Activated naive CD8-positive, alpha-beta T cell treated with anti-CD3 and anti-CD28 coated beads for 36 hours (primary cell): ENCODE data around the gene ADAMTS19. TPM values are rescaled to one million over a fixed set of nuclear protein-coding genes. Genes with fewer than 3 reads are reported as not detected.

Experiments used
- DNase-seq: peaks from one replicate; pipeline ENCODE4 v3.0.0; 2021
- H3K27ac Mint-ChIP-seq: one replicate; pipeline ENCODE4 v1.8.0; 2022; ENCODE audit warnings: mild to moderate bottlenecking, moderate library complexity, mixed read lengths
- H3K27me3 Mint-ChIP-seq: one replicate; pipeline ENCODE4 v1.8.0; 2022; ENCODE audit warnings: mild to moderate bottlenecking, mixed read lengths
- H3K36me3 Mint-ChIP-seq: one replicate; pipeline ENCODE4 v1.8.0; 2021; ENCODE audit warnings: mild to moderate bottlenecking, mixed read lengths
- H3K4me1 Mint-ChIP-seq: one replicate; pipeline ENCODE4 v1.8.0; 2021; ENCODE audit warnings: mixed read lengths
- H3K4me3 Mint-ChIP-seq: one replicate; pipeline ENCODE4 v1.8.0; 2022; ENCODE audit warnings: mild to moderate bottlenecking, moderate library complexity, mixed read lengths
- H3K9me3 Mint-ChIP-seq: one replicate; pipeline ENCODE4 v1.8.0; 2022; ENCODE audit warnings: mixed read lengths
- total RNA-seq, 2 experiments: library from RNA; stranded (reverse); gene quantifications; one replicate each; pipeline ENCODE4 v1.2.3, GENCODE V29; 2021

The ADAMTS19 gene
- total RNA-seq, 2 experiments from 2014 or later, result not detected

DNA sequence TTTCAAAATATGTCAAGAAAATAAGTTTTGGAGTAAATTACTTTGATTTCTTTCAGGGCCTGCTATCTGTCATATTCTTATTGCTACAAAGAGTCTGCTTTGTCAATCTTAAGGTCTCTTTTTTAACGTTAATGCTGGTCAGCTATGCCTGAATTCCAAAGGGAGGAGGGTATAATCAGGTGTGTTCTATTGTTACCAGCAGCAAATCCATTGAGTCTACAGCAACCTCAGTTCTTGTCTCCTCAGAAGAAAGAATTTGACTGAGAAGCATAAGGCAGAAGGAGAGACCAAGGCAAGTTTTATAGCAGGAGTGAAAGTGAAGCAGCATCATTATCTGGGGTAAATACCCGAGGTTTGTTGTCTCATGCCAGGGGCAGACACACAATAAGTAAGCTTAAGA is 264.1 kb downstream of the ADAMTS19 start:
- Mint-ChIP-seq H3K9me3 (no peaks in the 10 kb centered on the region), H3K4me3 (no peak overlapping the region)

DNA sequence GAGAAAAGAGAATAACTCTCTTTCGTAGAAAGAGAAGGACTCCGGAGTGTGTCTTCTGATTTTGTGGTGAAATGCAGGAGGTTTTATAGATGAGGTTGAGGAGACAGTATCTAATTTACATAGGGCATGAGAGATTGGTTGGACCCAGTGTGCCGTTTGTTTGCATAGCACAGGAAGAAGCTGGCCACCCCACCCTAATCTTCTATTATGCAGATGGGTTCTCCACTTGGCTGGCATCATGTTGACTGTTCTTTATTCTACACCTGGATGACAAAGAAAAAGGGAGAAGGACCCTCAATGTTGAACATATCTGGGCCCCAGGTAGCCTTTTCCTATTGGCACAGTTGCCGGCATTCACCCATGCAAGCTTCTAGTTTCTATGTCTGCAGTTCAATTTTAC is 264.5 kb downstream of the ADAMTS19 start:
- no peaks in the 10 kb centered on the region for H3K4me1 Mint-ChIP-seq
- no peaks in the 10 kb centered on the region for H3K9me3 Mint-ChIP-seq
- H3K4me3 Mint-ChIP-seq, result no peak overlapping the region
- H3K36me3 Mint-ChIP-seq, result no peaks in the 10 kb centered on the region
- no peaks in the 10 kb centered on the region for H3K27me3 Mint-ChIP-seq
- no peak overlapping the region for H3K27ac Mint-ChIP-seq
- no peak for DNase-seq

More for the DNA sequence above, 264.1 kb downstream of the ADAMTS19 start:
- no peaks in the 10 kb centered on the region for H3K36me3 Mint-ChIP-seq
- no peaks in the 10 kb centered on the region for H3K4me1 Mint-ChIP-seq
- H3K27ac Mint-ChIP-seq, result no peak overlapping the region
- no peaks in the 10 kb centered on the region for H3K27me3 Mint-ChIP-seq
- no peak for DNase-seq

DNA sequence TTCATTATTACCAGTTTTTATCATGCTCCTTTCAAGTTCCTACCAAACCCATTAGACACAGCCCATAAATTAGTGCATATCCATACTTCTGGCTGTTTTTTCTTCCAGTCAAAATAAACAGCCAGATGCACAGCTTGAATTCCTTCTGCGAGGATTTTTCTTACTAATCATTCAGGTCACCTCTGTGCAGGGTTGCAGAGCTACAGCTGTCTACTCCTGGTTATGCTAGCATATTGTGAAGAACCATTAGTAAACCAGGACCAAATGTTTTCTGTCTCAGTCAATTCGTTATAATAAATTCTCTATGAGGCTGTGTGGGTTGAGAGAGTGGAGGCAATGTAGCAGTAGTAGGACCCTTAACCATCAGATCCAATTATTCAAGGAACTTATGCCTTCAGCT is 279.7 kb downstream of the ADAMTS19 start:
- no peaks in the 10 kb centered on the region for H3K4me1 Mint-ChIP-seq
- DNase-seq, result no peak
- peaks cover 3% of the 10 kb centered on the region for H3K27me3 Mint-ChIP-seq
- H3K36me3 Mint-ChIP-seq, result no peaks in the 10 kb centered on the region
- no peak overlapping the region for H3K27ac Mint-ChIP-seq
- H3K4me3 Mint-ChIP-seq, result no peak overlapping the region
- no peaks in the 10 kb centered on the region for H3K9me3 Mint-ChIP-seq

DNA sequence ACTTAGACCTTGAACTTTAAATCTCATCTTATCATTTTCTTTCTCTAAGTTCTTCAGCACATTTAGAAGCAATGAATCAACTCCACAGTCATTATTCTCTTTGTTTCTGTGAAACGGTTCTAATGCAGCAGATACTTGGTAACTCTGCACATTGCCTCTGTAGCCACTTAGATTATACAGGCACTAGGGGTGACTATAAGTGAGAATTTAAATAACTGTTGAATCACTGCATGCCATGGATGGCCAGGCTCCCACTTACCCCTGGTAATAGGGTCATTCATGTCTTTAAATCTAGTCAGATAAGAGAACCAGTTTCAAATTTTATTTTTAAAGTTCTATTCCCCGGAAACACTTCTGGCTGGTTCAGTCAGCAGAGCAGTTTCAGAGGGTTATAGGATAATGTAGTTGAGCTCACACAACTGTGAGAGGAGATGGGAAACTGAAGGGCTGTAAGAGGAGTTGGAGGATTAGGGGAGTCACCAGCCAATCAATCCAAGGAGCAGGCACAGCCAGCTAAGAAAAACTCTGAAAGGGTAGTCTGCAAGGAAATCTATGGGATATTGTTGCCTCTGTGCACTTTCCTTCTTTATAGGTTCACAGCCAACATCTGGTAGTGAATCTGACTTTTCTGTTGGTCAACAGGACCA is 283.6 kb downstream of the ADAMTS19 start:
- Mint-ChIP-seq H3K4me1 (no peaks in the 10 kb centered on the region), H3K4me3 (no peak overlapping the region), H3K9me3 (no peaks in the 10 kb centered on the region), H3K36me3 (no peaks in the 10 kb centered on the region), H3K27ac (no peak overlapping the region), H3K27me3 (peaks cover 3% of the 10 kb centered on the region)
- DNase-seq, result no peak

GRCh38 chr5:129745997-129746396 is 285.9 kb downstream of the ADAMTS19 start:
- no peak overlapping the region for H3K27ac Mint-ChIP-seq
- no peaks in the 10 kb centered on the region for H3K4me1 Mint-ChIP-seq
- H3K4me3 Mint-ChIP-seq, result no peak overlapping the region
- H3K36me3 Mint-ChIP-seq, result no peaks in the 10 kb centered on the region
- no peak for DNase-seq
- no peaks in the 10 kb centered on the region for H3K9me3 Mint-ChIP-seq
- no peaks in the 10 kb centered on the region for H3K27me3 Mint-ChIP-seq

DNA sequence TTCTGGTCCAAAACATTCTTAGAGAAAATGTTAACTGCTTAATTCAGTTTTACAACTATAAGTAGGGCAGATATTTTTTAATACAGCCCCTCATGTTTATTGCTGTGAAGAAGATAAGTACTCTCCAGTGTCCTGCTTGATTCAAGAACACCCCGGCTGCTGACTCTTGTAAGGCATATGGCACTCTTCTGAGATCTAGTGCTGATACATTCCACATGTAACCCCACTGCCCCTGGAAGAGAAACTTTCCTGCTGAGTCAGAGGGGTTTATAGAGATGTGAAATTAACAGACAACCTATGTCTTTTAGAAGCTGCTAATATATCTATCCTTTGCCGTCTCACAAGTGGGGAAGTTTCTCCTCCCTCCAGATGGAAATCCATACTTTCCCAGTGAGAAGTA is 286.8 kb downstream of the ADAMTS19 start:
- H3K27me3 Mint-ChIP-seq, result no peaks in the 10 kb centered on the region
- no peaks in the 10 kb centered on the region for H3K9me3 Mint-ChIP-seq

GRCh38 chr5:129747572-129748407 is 287.7 kb downstream of the ADAMTS19 start, which contains the start of gene MINAR2:
Gene MINAR2 (plus strand): TSS chr5:129748094. CDS start chr5:129748191, 97 bp downstream.
- no peak within 1 kb of the TSS for H3K27ac Mint-ChIP-seq
- no peaks in the 10 kb centered on the region for H3K9me3 Mint-ChIP-seq
- peaks cover 3% of the 10 kb centered on the region for H3K27me3 Mint-ChIP-seq
- no peaks in the 10 kb centered on the region for H3K4me1 Mint-ChIP-seq
- DNase-seq, result no peak
- no peak within 1 kb of the TSS for H3K4me3 Mint-ChIP-seq
- H3K36me3 Mint-ChIP-seq, result no peaks in the 10 kb centered on the region

More for the DNA sequence above, 286.8 kb downstream of the ADAMTS19 start:
- H3K27ac Mint-ChIP-seq, result no peak overlapping the region
- H3K36me3 Mint-ChIP-seq, result no peaks in the 10 kb centered on the region
- no peaks in the 10 kb centered on the region for H3K4me1 Mint-ChIP-seq
- no peak for DNase-seq
- no peak overlapping the region for H3K4me3 Mint-ChIP-seq

DNA sequence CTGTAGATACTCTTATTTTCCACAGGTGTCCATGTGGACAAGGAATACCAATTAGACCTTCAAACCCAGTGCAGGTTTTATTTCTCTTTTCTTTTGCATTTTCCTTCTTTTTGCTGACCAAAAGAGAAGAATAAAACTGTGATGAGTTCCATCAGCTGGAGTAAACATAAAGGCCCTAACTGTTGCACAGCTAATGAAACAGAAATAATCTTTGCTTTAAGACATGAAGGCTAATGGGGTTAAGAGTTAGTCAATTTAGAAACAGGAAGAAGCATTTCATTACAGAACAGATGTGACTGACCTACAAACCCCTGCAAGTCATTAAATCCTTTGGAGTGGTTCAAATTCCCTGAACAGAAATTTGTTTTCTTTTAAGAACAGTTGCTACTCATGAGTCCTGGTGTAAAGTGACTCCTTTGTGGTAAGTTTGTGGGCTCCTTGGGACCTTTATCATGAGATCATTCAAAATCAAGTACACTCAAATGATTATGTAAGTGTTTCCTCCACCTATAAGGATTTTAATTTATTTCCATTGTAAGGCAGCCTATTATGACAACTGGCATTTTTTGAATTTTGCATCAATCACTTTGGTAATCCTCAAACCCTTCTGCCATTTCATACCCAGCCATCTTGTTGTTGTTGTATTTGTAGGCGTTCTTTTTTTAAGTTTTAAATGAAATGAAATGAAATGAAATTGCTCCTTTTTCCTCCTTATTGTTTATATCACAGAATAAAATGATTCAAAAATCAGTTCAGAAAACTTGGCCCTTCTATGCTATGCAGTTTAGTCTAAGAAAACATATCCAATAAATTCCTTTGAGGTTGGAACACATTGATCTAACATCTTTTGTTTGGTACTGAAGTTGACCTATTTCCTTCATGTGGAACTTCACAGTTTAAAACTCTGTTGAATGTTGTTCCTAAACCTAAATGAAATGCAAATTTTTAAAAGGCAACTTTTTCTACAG is 289.1 kb downstream of the ADAMTS19 start:
- DNase-seq, result no peak
- Mint-ChIP-seq H3K27ac (no peak overlapping the region), H3K4me3 (no peak overlapping the region), H3K36me3 (no peaks in the 10 kb centered on the region), H3K9me3 (no peaks in the 10 kb centered on the region), H3K27me3 (peaks cover 8% of the 10 kb centered on the region), H3K4me1 (no peaks in the 10 kb centered on the region)

- no peaks in the 10 kb centered on the region for H3K9me3 Mint-ChIP-seq
- no peak overlapping the region for H3K4me3 Mint-ChIP-seq
Measured at GRCh38 chr5:129760636-129761325, 300.7 kb downstream of the ADAMTS19 start.

GRCh38 chr5:129763651-129764050 is 303.6 kb downstream of the ADAMTS19 start:
- no peaks in the 10 kb centered on the region for H3K36me3 Mint-ChIP-seq
- no peak overlapping the region for H3K4me3 Mint-ChIP-seq
- H3K4me1 Mint-ChIP-seq, result no peaks in the 10 kb centered on the region
- H3K27me3 Mint-ChIP-seq, result peaks cover 4% of the 10 kb centered on the region
- no peaks in the 10 kb centered on the region for H3K9me3 Mint-ChIP-seq
- DNase-seq, result no peak
- no peak overlapping the region for H3K27ac Mint-ChIP-seq

More at GRCh38 chr5:129760636-129761325, 300.7 kb downstream of the ADAMTS19 start:
- H3K27ac Mint-ChIP-seq, result no peak overlapping the region
- H3K36me3 Mint-ChIP-seq, result no peaks in the 10 kb centered on the region
- no peaks in the 10 kb centered on the region for H3K4me1 Mint-ChIP-seq
- DNase-seq, result no peak
- H3K27me3 Mint-ChIP-seq, result no peaks in the 10 kb centered on the region

GRCh38 chr5:129766798-129767197 is 306.7 kb downstream of the ADAMTS19 start:
- peaks cover 5% of the 10 kb centered on the region for H3K4me1 Mint-ChIP-seq
- H3K36me3 Mint-ChIP-seq, result no peaks in the 10 kb centered on the region
- H3K4me3 Mint-ChIP-seq, result no peak overlapping the region
- no peaks in the 10 kb centered on the region for H3K9me3 Mint-ChIP-seq
- H3K27ac Mint-ChIP-seq, result no peak overlapping the region
- peaks cover 9% of the 10 kb centered on the region for H3K27me3 Mint-ChIP-seq
- DNase-seq, result no peak

GRCh38 chr5:129767927-129768380 is 307.9 kb downstream of the ADAMTS19 start:
- no peak overlapping the region for H3K4me3 Mint-ChIP-seq
- DNase-seq, result peak; percentile 53
- H3K36me3 Mint-ChIP-seq, result no peaks in the 10 kb centered on the region
- no peak overlapping the region for H3K27ac Mint-ChIP-seq
- H3K9me3 Mint-ChIP-seq, result no peaks in the 10 kb centered on the region
- peaks cover 5% of the 10 kb centered on the region for H3K4me1 Mint-ChIP-seq
- peaks cover 9% of the 10 kb centered on the region for H3K27me3 Mint-ChIP-seq

GRCh38 chr5:129768735-129769134 is 308.6 kb downstream of the ADAMTS19 start:
- Mint-ChIP-seq H3K27me3 (peaks cover 9% of the 10 kb centered on the region), H3K4me1 (peaks cover 5% of the 10 kb centered on the region), H3K36me3 (no peaks in the 10 kb centered on the region), H3K9me3 (no peaks in the 10 kb centered on the region), H3K4me3 (no peak overlapping the region), H3K27ac (no peak overlapping the region)
- no peak for DNase-seq
